Thyroid gland (tissue), 4 donors: ENCODE measurements around the gene ZNF718. TPM values are rescaled to one million over a fixed set of nuclear protein-coding genes. Genes with fewer than 3 reads are reported as not detected.

ENCODE experiments used
- DNase-seq, 2 donors: peaks; one replicate each; pipeline ENCODE4 v3.0.0-alpha.2; 2019
- H3K27ac ChIP-seq, 3 donors: fragments of 200-600 bp; sonication (generic); 1 replicate in 2 of 3; 2 replicates in 1 of 3; pipeline ENCODE4 v1.5.1; 2016 to 2019; ENCODE audit warnings: mild to moderate bottlenecking in 1 of 3, moderate library complexity in 1 of 3
- H3K27me3 ChIP-seq: fragments of 200-600 bp; sonication (generic); one replicate; pipeline ENCODE4 v1.5.1; 2019
- H3K36me3 ChIP-seq, 2 donors: fragments of 200-600 bp; sonication (generic); one replicate each; pipeline ENCODE4 v1.5.1; 2016 to 2019
- H3K4me1 ChIP-seq, 2 donors: fragments of 200-600 bp; sonication (generic); one replicate each; pipeline ENCODE4 v1.5.1; 2017 to 2019
- H3K4me3 ChIP-seq, 3 donors: fragments of 200-600 bp; sonication (generic); replicated peaks in 1 of 3; 1 replicate in 2 of 3; 2 replicates in 1 of 3; pipeline ENCODE4 v1.5.1; 2016; ENCODE audit warnings: mild to moderate bottlenecking in 1 of 3
- H3K9me3 ChIP-seq: fragments of 200-600 bp; sonication (generic); one replicate; pipeline ENCODE4 v1.5.1; 2017
- CTCF ChIP-seq, 6 experiments: fragments of 200-600 bp in 3 of 6; fragments of 450-650 bp in 3 of 6; sonication (generic) in 3 of 6; IDR thresholded peaks; one replicate each; pipeline ENCODE4 v1.5.1; 2016 to 2019; ENCODE audit warnings: antibody characterized with exemption in 6 of 6, mild to moderate bottlenecking in 2 of 6, inconsistent platforms in 1 of 6, moderate library complexity in 1 of 6
- POLR2A ChIP-seq, 2 donors: fragments of 450-650 bp; IDR thresholded peaks; one replicate each; pipeline ENCODE4 v1.6.1; 2017; ENCODE audit warnings: antibody characterized with exemption in 2 of 2, mild to moderate bottlenecking in 2 of 2, moderate library complexity in 1 of 2
- whole genome bisulfite sequencing, 2 donors: methylation state at CpG; one replicate each; pipeline ENCODE4 v1.1.5; 2017; 5-methylcytosine and 5-hydroxymethylcytosine counted together
- intact Hi-C: fragments of 100-400 bp; cut with DNase I; formaldehyde crosslinking; loops from one replicate; pipeline ENCODE4 v1.15.1; 2023
- total RNA-seq, 4 donors: library from RNA; depleted of rRNA; stranded (reverse); fragments of >200 nt; gene quantifications; one replicate each; pipeline ENCODE4 v1.2.3, GENCODE V29; 2016

ZNF718 gene
- total RNA-seq, 4 donors from 2014 or later, result 13.7 to 30.4 (median 23.4) TPM

- intact Hi-C loops, result no loop called here
- DNase-seq, result no peak
- Histone ChIP-seq H3K9me3 (no peaks in the 10 kb centered on the region), H3K4me3 (peak overlapping the region in 1 of 3 donors; percentile 24), H3K36me3 (no peaks in the 10 kb centered on the region), H3K27me3 (peaks cover 14% of the 10 kb centered on the region), H3K4me1 (peaks cover 0 to 13% of the 10 kb centered on the region in 2 donors), H3K27ac (no peak overlapping the region)
- 16 to 27% methylated on average over 9 to 14 of the region's 33 CpGs for WGBS, 2 donors
- no peak for TF ChIP-seq CTCF (IDR thresholded peaks at IDR 0.05)
- no peak for TF ChIP-seq POLR2A (IDR thresholded peaks at IDR 0.05)
Measured at GRCh38 chr4:107083-107443, 17.2 kb upstream of the ZNF718 start.

DNA sequence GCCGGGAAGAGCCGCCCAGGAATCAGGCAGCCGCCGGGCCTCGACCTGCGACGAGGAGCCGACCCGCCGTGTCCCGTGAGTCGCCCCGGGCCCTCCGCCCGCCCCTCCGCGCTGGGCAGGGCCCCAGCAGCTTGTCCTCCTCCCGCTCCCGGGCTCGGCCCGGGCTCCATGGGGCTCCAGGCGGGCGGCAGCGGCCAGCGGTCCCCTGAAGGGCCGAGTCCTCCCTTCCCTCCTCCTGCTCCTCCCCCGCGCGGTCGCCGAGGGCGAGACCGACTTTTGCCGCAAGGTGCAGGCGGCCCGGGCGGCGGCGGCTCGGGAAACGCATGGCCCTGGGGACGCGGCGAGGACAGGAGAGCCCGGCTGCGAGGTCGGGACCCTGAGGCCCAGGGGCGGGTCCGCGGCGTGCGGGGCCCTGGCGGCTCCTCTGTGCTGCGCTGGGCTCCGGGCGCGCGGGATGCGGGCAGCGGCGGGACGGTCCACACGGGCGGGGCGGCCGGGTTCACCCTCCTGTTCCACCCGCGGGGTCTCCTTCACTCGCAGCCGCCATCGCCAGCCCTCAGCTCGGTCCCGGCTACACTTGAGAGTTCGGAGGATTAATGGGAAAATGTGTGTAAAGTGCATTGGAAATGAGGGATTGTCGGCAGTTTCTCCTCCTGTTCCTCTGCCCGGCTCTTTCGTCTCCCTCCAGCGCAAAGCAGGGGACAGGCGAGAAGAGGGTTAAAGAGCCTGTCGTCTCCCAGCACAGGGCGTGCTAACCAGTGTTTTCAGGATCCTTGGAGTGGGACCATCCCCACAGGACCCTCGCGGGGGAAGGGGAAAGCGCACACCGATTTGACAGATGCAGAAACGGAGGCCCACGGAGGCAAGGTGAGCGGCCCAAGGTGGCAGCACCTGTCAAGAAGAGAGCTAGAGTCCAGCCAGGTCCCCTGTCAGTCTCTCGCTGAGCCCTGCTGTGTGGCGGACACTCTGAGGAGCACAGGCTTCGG is 16.6 kb upstream of the ZNF718 start:
- peaks cover 0 to 13% of the 10 kb centered on the region in 2 donors for H3K4me1 ChIP-seq
- peaks cover 14% of the 10 kb centered on the region for H3K27me3 ChIP-seq
- H3K4me3 ChIP-seq, result peak overlapping the region in 1 of 3 donors; percentile 24
- 8 to 12% methylated on average over 24 to 46 of the region's 91 CpGs for WGBS, 2 donors
- peak; percentile 11 to 27 for DNase-seq
- H3K27ac ChIP-seq, result no peak overlapping the region
- H3K36me3 ChIP-seq, result no peaks in the 10 kb centered on the region
- H3K9me3 ChIP-seq, result no peaks in the 10 kb centered on the region
- intact Hi-C loops, result no loop called here
- TF ChIP-seq CTCF (IDR thresholded peaks at IDR 0.05), result no peak

GRCh38 chr4:112771-113170 is 11.5 kb upstream of the ZNF718 start:
- DNase-seq, result no peak
- H3K27ac ChIP-seq, result no peak overlapping the region
- peaks cover 3% of the 10 kb centered on the region for H3K27me3 ChIP-seq
- peaks cover 0 to 4% of the 10 kb centered on the region in 2 donors for H3K4me1 ChIP-seq
- H3K4me3 ChIP-seq, result no peak overlapping the region
- H3K9me3 ChIP-seq, result no peaks in the 10 kb centered on the region
- intact Hi-C loops, result no loop called here
- TF ChIP-seq CTCF (IDR thresholded peaks at IDR 0.05), result no peak
- no peak for TF ChIP-seq POLR2A (IDR thresholded peaks at IDR 0.05)
- H3K36me3 ChIP-seq, result no peaks in the 10 kb centered on the region
- WGBS, 2 donors, result 65 to 100% methylated on average over 1 of the region's 1 CpG

DNA sequence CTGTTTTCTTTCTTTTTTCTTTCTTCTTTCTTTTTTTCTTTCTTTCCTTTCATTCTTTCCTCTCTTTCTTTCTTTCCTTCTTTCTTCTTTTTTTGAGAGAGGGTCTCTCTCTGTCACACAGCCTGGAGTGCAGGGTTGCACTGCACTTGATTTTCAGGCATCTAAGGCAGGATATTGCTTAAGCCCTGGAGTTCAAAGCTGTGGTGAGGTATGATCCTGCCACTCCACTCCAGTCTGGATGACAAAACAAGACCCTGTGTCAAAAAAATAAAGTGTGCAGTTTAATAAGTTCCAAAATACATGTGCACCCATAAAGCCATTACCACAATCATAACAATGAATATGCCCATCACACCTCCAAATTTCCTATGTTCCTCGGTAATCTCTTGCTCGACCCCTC is 10.6 kb upstream of the ZNF718 start:
- H3K27me3 ChIP-seq, result no peaks in the 10 kb centered on the region
- TF ChIP-seq CTCF (IDR thresholded peaks at IDR 0.05) (no peak), POLR2A (IDR thresholded peaks at IDR 0.05) (no peak)
- H3K4me1 ChIP-seq, result no peaks in the 10 kb centered on the region
- intact Hi-C loops, result no loop called here
- 91 to 95% methylated on average over 2 of the region's 2 CpGs for whole genome bisulfite sequencing, 2 donors
- no peak for DNase-seq
- no peaks in the 10 kb centered on the region for H3K36me3 ChIP-seq
- H3K4me3 ChIP-seq, result no peak overlapping the region
- no peaks in the 10 kb centered on the region for H3K9me3 ChIP-seq
- H3K27ac ChIP-seq, result no peak overlapping the region

- Histone ChIP-seq H3K27me3 (no peaks in the 10 kb centered on the region), H3K36me3 (no peaks in the 10 kb centered on the region), H3K9me3 (no peaks in the 10 kb centered on the region), H3K4me1 (no peaks in the 10 kb centered on the region), H3K4me3 (no peak overlapping the region), H3K27ac (no peak overlapping the region)
- DNase-seq, result no peak
- intact Hi-C loops, result no loop called here
- no peak for TF ChIP-seq CTCF (IDR thresholded peaks at IDR 0.05)
- no peak for TF ChIP-seq POLR2A (IDR thresholded peaks at IDR 0.05)
Measured at GRCh38 chr4:114149-114548, 10.2 kb upstream of the ZNF718 start.
